Osteoblast (primary cell): ENCODE data around the gene FBXW8. TPM values are rescaled to one million over a fixed set of nuclear protein-coding genes. Genes with fewer than 3 reads are reported as not detected.

ENCODE experiments used
- DNase-seq: peaks from one replicate; pipeline ENCODE4 v3.0.0; 2011; ENCODE audit warnings: low spot score, mixed read lengths; ENCODE audit not compliant: insufficient read length; ENCODE audit errors: missing footprints
- H2AFZ ChIP-seq: 2 replicates; pipeline ENCODE4 v1.6.0; 2011; ENCODE audit warnings: mild to moderate bottlenecking, low read length
- H3K27ac ChIP-seq: 2 replicates; pipeline ENCODE4 v1.5.1; 2011; ENCODE audit warnings: mild to moderate bottlenecking, low read depth, low read length, moderate library complexity
- H3K27me3 ChIP-seq: 2 replicates; pipeline ENCODE4 v1.6.0; 2012; ENCODE audit warnings: mild to moderate bottlenecking, control low read depth, inconsistent platforms, low read length, moderate library complexity; ENCODE audit not compliant: insufficient read depth
- H3K36me3 ChIP-seq: 2 replicates; pipeline ENCODE4 v1.5.1; 2011; ENCODE audit warnings: mild to moderate bottlenecking, low read length, control low read depth, moderate library complexity; ENCODE audit not compliant: insufficient read depth
- H3K4me1 ChIP-seq: 2 replicates; pipeline ENCODE4 v1.5.1; 2011; ENCODE audit warnings: mild to moderate bottlenecking, low read length, control low read depth, moderate library complexity; ENCODE audit not compliant: insufficient read depth
- H3K4me2 ChIP-seq: 2 replicates; pipeline ENCODE4 v1.6.0; 2011; ENCODE audit warnings: mild to moderate bottlenecking, low read length; ENCODE audit not compliant: insufficient read depth
- H3K4me3 ChIP-seq: fragments of 200-600 bp; sonication (generic); 3 replicates; pipeline ENCODE4 v1.5.1; 2012; ENCODE audit warnings: mild to moderate bottlenecking, low read length, inconsistent platforms; ENCODE audit not compliant: insufficient read depth
- H3K79me2 ChIP-seq: 2 replicates; pipeline ENCODE4 v1.6.0; 2012; ENCODE audit warnings: mild to moderate bottlenecking, low read length, control low read depth, inconsistent platforms; ENCODE audit not compliant: insufficient read depth
- H3K9me3 ChIP-seq: 2 replicates; pipeline ENCODE4 v1.5.1; 2011; ENCODE audit warnings: low read depth, low read length, control low read depth
- H4K20me1 ChIP-seq: 2 replicates; pipeline ENCODE4 v1.6.0; 2012; ENCODE audit warnings: mild to moderate bottlenecking, low read length, control low read depth; ENCODE audit not compliant: insufficient read depth
- total RNA-seq: library from RNA; depleted of rRNA; stranded (reverse); fragments of >200 nt; gene quantifications from 2 replicates; pipeline ENCODE4 v1.2.3, GENCODE V29; 2012
- TF ChIP-seq, protein P1 (sequence below): IDR thresholded peaks from 2 replicates; pipeline ENCODE4 v1.5.1; 2011; ENCODE audit warnings: mild to moderate bottlenecking, low read depth, low read length, moderate library complexity; ENCODE audit errors: extremely low read depth

FBXW8 gene
- total RNA-seq, 1 donor, result 27.5 TPM

DNA sequence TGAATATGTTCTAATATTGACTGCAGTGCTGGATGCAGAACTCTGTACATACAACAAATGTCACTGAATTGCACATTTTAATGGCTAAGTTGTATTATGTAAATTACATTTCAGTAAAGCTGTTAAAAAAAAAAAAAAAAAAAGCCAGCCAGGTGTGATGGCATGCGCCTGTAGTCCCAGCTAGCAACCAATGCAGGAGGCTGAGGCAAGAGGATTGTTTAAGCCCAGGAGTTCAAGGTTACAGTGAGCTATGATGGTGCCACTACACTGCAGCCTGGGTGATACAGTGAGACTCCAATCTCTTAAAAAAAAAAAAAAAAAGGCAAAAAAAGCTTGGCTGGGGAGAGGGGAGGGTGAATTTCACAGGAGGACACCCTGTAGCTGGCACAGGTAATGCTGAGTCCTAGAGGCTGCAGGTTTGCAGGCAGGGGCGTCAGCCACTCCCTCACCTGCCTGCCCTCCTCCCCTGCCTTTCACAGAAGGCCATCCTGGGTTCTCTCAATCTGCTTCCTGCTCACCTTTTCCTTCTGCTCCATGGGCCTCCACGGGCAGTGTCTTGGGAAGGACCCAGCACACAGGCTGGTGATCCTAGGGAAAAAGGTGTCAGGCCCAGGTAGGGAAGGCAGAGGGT is 147.8 kb downstream of the FBXW8 start:
- TF ChIP-seq, protein P1, sequence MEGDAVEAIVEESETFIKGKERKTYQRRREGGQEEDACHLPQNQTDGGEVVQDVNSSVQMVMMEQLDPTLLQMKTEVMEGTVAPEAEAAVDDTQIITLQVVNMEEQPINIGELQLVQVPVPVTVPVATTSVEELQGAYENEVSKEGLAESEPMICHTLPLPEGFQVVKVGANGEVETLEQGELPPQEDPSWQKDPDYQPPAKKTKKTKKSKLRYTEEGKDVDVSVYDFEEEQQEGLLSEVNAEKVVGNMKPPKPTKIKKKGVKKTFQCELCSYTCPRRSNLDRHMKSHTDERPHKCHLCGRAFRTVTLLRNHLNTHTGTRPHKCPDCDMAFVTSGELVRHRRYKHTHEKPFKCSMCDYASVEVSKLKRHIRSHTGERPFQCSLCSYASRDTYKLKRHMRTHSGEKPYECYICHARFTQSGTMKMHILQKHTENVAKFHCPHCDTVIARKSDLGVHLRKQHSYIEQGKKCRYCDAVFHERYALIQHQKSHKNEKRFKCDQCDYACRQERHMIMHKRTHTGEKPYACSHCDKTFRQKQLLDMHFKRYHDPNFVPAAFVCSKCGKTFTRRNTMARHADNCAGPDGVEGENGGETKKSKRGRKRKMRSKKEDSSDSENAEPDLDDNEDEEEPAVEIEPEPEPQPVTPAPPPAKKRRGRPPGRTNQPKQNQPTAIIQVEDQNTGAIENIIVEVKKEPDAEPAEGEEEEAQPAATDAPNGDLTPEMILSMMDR, result no peak
- DNase-seq, result no peak
- no peak overlapping the region for H3K4me3 ChIP-seq
- H3K4me2 ChIP-seq, result no peak overlapping the region
- H3K4me1 ChIP-seq, result no peaks in the 10 kb centered on the region
- no peaks in the 10 kb centered on the region for H3K36me3 ChIP-seq
- H4K20me1 ChIP-seq, result no peaks in the 10 kb centered on the region
- no peaks in the 10 kb centered on the region for H3K9me3 ChIP-seq
- no peak overlapping the region for H3K27ac ChIP-seq
- H3K27me3 ChIP-seq, result peaks cover 6% of the 10 kb centered on the region
- H3K79me2 ChIP-seq, result no peaks in the 10 kb centered on the region
- no peak overlapping the region for H2AFZ ChIP-seq

- Histone ChIP-seq H3K27me3 (peaks cover 8% of the 10 kb centered on the region), H4K20me1 (no peaks in the 10 kb centered on the region), H3K4me2 (no peak overlapping the region), H2AFZ (no peak overlapping the region), H3K4me3 (no peak overlapping the region), H3K9me3 (no peaks in the 10 kb centered on the region), H3K79me2 (no peaks in the 10 kb centered on the region), H3K36me3 (no peaks in the 10 kb centered on the region), H3K4me1 (no peaks in the 10 kb centered on the region), H3K27ac (no peak overlapping the region)
- TF ChIP-seq, protein P1, result no peak
- no peak for DNase-seq
These were observed 148.4 kb downstream of the FBXW8 start for GRCh38 chr12:117059156-117059555.

DNA sequence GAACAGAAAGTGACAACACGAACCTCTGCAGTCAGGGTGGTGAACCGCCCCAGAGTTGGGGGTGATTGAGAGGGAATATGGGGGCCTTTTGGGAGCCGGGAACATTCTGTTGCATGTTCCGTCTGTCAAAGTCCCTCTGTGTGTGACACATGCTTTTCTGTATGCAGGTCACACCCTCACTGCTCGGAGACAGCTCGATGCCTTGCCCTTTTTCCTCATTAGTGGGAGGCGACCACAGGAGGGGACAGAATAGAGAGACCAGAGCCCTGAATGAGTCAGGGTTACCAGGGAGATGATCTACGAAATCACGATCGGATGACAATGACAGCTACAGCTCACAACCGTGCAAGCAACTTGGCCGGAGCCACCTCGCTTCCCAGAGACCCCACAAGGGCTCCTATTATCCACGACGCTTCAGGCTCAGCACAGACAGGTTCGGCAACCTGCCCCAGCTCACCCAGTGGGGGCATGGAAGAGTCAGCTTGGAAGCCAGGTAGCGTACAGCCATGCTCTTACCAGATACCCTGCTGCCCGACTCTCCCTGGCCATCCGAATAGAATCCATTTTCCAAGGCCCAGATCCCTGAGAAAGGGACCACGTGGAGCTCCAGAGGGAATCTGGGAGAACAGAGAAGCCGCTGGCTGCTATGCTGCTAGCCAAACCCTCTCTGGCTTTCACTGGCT is 149.6 kb downstream of the FBXW8 start:
- Histone ChIP-seq H3K27ac (no peak overlapping the region), H3K4me2 (no peak overlapping the region), H4K20me1 (no peaks in the 10 kb centered on the region), H3K4me1 (no peaks in the 10 kb centered on the region), H3K36me3 (no peaks in the 10 kb centered on the region), H3K4me3 (no peak overlapping the region), H3K9me3 (no peaks in the 10 kb centered on the region), H3K27me3 (peaks cover 8% of the 10 kb centered on the region), H3K79me2 (no peaks in the 10 kb centered on the region), H2AFZ (no peak overlapping the region)
- TF ChIP-seq, protein P1, result no peak
- DNase-seq, result no peak

GRCh38 chr12:117060929-117061305 is 150.2 kb downstream of the FBXW8 start:
- Histone ChIP-seq H3K9me3 (no peaks in the 10 kb centered on the region), H4K20me1 (no peaks in the 10 kb centered on the region), H2AFZ (no peak overlapping the region), H3K4me1 (no peaks in the 10 kb centered on the region), H3K27me3 (peaks cover 8% of the 10 kb centered on the region), H3K36me3 (no peaks in the 10 kb centered on the region), H3K79me2 (no peaks in the 10 kb centered on the region), H3K27ac (no peak overlapping the region), H3K4me3 (no peak overlapping the region), H3K4me2 (no peak overlapping the region)
- no peak for DNase-seq
- TF ChIP-seq, protein P1, result no peak
